Body of pancreas (tissue), 4 donors: ENCODE results near the gene MED8.

Experiments used
- CTCF ChIP-seq, 7 experiments: fragments of 450-650 bp in 4 of 7; fragments of 200-600 bp in 3 of 7; sonication (generic) in 3 of 7; IDR thresholded peaks; one replicate each; pipeline ENCODE4 v1.5.1; 2016 to 2019; ENCODE audit warnings: antibody characterized with exemption in 7 of 7
- POLR2A ChIP-seq, 3 donors: fragments of 450-650 bp; IDR thresholded peaks; one replicate each; pipeline ENCODE4 v1.6.1; 2016; ENCODE audit warnings: antibody characterized with exemption in 3 of 3, mild to moderate bottlenecking in 2 of 3

DNA sequence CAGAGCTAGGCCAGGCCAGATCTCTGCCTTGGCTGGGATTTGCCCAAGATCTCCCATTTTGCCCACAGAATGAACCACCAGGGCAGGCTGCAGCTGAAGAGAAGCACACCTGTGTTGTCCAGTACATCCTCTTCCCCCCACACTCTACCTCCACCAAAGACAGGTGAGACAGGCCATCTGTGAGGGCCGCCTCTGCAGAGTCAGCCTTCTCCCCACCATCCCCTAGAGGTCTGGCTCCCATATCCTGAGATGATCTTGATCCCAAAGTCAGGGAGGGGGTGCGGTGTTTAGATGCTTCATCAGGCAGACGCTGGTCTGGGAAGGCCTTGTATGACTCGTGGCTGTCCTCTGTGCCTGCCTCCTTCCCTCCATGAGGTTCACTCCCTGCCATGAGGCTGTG, 35.4 kb upstream of the MED8 start:
- no peak for TF ChIP-seq CTCF (IDR thresholded peaks at IDR 0.05)
- no peak for TF ChIP-seq POLR2A (IDR thresholded peaks at IDR 0.05)
